ENCODE data around the gene ZW10.
"Not testable (repeated sequence)": the region's sequence is repeated elsewhere in the genome, so short reads cannot be mapped to it uniquely, and the experiment has no call there.

ZW10 gene

DNA sequence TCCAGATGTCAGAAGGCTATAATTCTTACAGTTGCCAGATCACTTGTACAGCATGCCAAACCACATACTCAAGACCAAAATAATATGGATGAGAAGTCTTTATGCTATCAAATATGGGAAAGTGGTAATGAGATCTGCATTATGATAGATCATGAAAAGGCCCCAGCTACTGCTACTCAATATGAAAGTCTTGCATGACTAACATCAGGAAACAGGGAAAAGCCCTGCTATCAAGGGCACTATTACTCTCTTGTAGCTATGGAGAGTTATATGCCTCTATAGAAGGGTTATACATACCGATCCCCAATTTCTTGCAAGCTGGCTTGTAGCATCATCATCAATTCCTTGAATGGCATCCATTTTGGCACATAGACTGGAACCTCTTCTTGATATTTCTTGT is 37.2 kb downstream of the ZW10 start:
- DNase-seq, result peak; percentile 53

DNA sequence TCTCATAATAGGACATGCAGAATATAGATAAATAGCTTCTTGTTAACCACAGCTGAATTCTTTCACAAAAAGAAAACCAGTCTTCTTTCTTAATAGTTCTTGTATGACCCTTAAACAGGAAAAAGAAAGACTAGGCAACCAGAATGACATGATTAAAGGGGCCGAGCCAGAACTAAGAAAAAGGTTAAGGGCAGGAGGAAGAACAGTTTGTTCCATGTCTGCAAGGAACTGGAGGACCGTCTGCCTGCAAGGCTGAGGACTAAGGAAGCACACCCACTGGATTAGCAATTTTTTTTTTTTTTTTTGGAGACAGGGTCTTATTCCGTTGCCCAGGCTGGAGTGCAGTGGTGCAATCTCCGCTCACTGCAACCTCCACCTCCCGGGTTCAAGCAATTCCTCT is 41.4 kb downstream of the ZW10 start:
- no peak for DNase-seq

DNA sequence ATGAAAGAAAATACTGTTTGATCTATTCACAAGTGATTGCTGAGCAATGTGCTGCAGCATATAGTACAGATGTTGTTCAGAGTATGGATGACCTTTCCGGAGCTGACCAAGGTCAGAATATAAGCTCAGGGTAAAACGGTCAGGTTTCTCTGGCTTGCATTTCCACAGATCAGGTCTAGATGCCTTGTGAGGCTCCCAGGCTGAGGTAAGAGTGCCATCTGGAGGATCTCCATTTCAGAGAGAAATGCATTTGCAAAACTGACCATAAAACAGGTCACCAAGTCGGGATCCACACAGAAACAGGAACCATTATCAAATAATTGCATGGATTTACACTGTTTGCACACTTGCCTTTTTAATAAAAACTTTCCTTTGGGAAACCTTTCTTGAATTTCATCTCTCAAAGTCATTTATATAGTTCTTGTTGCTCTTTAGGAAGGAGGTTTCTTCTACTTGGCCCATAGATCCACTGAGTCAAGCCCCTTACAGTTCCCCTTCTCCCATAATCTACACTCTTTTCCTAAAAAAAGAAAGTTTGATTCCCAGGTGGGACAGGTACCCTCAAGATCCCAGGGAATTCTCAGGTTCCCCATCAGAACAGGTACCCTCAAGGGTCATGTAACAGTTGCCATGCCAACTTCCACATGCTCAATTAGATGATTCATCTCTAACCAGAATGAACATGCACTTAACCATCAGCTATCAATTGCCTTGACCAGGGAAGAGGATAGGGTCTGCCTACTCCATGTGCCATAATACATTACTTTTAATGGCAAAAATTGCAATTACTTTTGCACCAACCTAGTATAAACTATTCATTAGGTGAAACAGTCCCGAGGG is 42.4 kb downstream of the ZW10 start:
- peak; percentile 32 for DNase-seq

DNA sequence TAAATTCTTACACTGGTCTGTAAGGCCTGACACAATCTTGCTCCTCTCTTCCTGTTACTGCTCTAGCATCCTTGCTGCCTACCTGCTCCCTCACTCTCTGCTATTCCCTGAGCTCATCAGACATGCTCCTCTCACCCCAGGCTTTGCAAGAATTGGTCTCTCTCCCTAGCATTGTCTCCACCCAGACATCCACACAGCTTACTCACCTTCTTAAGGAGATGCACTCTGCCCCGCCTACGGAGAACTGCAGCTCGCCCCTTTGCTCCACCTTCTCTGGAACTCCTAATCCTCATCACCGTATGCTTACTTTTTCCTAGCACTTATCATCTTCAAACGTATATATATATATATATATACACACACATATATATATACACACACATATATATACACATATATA is 44.0 kb downstream of the ZW10 start:
- no peak for DNase-seq

DNA sequence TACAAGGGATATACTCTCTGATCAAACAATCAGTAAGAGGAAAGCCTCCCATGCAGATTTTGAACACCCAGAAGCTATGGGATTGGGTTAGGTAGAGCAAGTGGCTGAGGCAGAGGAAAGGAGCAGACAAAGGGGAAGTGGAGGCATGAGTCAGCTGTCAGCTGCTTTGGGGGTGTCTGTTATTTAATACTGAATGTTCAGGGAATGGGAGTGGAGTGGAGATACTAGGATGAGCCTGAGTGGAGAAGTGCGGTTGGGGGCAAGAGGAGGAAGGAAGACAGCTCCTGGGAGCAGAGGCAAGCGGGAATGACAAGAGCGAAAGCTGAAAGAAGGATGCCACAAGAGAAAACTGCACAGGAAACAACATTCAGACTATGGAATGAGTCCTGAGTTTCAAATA is 44.7 kb downstream of the ZW10 start:
- no peak for DNase-seq

DNA sequence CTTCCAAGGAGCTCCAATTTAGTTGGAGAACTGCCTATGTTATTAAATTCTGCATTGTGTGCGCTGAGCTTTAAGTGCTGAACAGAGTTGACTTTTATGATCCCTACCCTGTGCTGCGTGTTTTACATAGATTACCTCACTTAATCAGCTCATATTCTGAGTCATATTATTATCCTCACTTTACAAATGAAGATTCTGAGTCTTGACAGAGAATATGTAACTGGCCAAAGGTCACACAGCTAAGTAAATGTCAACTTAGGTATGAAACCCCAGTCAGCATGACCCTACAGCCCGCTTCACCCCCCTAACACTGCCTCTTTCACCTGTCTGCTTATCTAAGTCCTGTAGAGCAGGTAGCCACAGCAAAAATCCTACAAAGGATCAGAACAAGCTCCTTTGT is 47.6 kb downstream of the ZW10 start:
- no peak for DNase-seq

GRCh38 chr11:113725407-113725806 is 48.1 kb downstream of the ZW10 start:
- no peak for DNase-seq

DNA sequence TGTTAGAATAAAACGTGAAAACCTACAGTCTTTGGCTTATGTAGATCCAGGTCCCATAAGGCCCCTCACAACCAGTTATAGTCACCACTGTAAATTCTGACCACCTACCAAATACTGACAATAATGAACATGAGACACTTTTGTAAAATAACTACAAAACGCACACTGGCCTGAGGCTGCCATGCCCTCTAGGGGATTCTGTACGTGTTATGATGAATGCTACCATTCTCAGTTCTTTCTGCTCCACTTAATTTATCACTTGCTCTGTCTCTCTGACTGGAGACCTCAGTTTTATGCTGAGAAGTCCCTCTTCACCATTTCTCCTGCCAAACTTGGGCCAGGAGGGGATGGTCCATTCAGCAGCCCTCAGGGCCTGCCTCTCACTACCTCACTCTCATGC is 48.7 kb downstream of the ZW10 start:
- DNase-seq, result no peak

GRCh38 chr11:113723787-113724186 is 49.7 kb downstream of the ZW10 start:
- DNase-seq, result no peak

GRCh38 chr11:113722934-113723333 is 50.6 kb downstream of the ZW10 start:
- no peak for DNase-seq

DNA sequence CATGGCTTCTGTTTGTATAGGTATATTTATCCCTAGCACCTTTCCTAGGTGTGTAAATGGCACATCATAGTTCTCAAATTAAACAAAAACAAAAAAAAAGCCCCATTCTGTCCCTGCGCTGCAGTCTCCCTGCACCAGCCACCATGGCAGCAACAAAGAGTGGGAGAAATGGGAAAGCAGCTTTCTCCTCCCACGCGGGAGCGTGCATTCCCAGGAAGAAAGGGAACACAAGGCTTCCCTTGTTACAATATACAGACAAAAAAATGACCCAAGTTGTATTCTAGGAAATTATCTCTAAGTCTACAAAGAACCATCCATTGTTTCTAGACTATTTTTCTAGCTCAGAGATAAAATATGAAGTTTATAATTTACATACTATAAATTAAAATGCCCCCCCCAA is 51.3 kb downstream of the ZW10 start:
- no peak for DNase-seq

DNA sequence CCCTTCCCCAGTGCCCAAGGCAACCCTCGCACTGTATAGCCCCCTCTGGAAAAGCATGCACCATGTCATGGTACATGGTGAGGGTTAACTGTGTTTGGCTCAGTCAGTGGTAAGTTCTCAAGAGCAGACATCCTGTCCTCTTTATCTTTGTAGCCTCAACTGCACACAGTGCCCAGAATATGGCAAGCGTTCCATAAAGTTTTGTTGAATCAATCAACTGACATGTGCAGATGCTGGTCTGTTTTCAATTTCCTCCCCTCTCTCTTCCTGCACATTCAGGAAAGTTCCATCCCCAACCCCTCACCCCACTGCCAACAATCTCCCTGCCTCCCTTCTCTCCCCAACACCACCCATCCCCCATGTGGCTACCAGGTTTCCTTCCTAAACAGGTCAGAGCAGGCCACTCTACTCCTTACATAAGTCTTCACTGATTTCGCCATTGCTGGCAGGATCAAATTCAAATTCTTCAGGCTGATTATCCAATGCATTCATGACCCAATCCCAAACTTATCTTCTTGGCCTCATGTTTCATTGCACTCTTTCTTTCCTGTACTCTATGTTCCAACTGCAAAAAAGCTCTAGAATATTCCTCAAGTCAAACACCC is 51.9 kb downstream of the ZW10 start:
- no peak for DNase-seq

GRCh38 chr11:113720478-113720877 is 53.0 kb downstream of the ZW10 start:
- not testable (repeated sequence) for DNase-seq

GRCh38 chr11:113715882-113716625 is 57.4 kb downstream of the ZW10 start:
- DNase-seq, result no peak

DNA sequence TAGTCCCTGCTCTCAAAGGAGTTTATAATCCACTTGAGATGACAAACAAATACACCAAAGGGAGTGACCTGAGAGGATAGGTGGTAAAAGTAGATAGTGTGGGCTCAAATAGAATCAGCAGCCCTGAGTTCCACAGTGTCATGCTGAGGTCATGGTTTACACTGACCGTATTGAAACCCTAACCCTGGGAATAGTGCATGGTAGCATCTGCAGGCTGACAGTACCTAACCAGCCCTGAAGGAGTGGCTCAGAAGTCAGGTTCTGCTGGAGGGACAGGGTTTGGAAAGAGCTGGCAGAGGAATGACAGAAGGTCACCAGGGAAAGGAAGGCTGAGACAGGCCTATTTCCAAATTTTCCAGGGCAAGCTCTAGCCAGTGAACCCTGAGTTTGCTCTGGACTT is 58.2 kb downstream of the ZW10 start:
- no peak for DNase-seq

DNA sequence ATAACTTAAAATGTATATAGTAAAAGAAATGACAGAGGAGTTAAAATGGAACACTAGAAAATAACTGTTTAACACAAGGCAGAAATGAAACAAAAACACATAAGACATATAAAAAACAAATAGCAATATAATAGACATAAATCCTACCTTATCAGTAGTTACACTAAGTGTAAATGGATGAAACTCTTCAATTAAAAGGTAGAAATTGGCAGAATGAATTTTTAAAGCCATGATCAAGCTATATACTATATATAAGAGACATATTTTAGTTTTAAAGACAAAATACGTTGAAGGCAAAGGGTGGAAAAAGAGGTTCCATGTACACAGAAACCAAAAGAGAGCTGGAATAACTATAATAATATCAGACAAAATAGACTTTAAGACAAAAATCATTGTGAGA is 62.5 kb downstream of the ZW10 start:
- no peak for DNase-seq

GRCh38 chr11:113705871-113706655 is 67.4 kb downstream of the ZW10 start, which contains the start of gene TMPRSS5:
TMPRSS5 (minus strand) TSS chr11:113706308; CDS start chr11:113706224, 84 bp downstream.
- no peak for DNase-seq

- DNase-seq, result not testable (repeated sequence)
Observed at GRCh38 chr11:113703551-113703950, 69.9 kb downstream of the ZW10 start.

DNA sequence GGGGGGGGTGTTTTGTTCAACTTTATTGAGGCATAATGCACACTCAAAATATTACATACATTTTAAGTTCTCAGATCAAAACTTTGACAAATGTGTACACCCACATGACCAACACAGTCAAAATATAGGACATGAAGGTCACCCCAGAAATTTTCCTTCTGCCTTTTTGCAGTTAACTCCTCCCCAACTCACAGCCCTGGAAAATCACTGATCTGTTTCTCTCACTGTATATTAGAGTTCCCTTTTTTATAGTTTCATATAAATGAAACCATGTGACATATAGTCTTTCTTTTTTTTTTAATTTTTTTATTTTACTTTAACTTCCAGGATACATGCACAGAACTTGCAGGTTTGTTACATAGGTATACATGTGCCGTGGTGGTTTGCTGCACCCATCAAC is 72.0 kb downstream of the ZW10 start:
- DNase-seq, result no peak

GRCh38 chr11:113698515-113698914 is 75.0 kb downstream of the ZW10 start:
- DNase-seq, result no peak

DNA sequence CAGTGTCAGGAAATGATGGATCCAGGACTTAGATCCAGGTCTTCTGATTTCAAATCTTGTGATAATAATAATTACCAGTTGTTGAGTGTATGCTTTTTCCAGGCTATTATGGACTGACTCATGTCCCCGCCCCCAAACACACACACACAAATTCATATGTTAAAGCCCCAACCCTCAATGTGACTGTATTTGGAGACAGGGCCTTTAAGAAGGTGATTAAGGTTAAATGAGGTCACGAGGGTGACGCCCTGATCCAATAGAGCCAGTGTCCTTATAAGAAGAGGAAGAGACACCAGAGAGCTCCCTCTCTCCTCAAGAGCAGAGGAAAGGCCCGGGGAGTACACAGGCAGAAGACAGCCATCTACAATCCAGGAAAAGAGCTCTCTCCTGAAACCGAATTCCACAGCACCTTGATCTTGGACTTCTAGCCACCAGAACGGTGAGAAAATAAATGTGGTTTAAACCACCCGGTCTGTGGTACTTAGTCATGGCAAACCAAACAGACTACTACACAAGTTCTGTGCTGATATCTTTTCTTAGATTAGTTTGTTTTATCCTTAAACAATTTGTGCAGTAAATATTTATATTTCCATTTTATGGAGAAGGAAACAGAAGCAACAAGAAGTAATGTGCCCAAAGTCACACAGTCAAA is 75.6 kb downstream of the ZW10 start:
- no peak for DNase-seq

DNA sequence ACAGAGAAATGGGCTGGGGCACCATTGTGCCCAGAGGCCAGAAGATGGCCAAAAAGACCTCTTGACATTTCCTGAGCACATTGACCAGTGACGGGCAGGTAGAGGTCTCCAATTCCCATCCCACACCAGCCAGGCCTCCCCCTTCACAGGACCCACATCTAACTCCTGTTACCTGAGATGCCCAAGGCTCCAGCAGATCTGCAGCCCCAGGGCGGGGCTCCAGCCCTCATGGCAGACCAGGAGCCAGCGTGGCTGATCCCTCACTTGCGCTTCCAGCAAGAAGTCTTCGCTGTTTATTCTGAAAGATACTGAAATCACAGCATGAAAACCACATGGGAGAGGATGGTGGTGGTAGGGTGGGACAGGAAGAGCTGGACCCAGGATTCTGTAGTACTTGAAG is 76.4 kb downstream of the ZW10 start:
- DNase-seq, result no peak

- DNase-seq, result no peak
Observed at GRCh38 chr11:113695207-113695606, 78.3 kb downstream of the ZW10 start.

Data from activated CD4-positive, alpha-beta T cell treated with anti-CD3 and anti-CD28 coated beads, Interleukin-2, amount 50 U/mL, for 16 hours (primary cell).